Measurements from ENCODE around the gene PDZD2.

The PDZD2 gene

GRCh38 chr5:32131604-32132003 is 492.7 kb downstream of the PDZD2 start:
- no peak overlapping the region for H3K4me3 ChIP-seq (ENCODE audit: low read length, poor library complexity, severe bottlenecking)
- no peak overlapping the region for H3K4me2 ChIP-seq (ENCODE audit: low read depth, low read length, poor library complexity, severe bottlenecking)
- peaks cover 59% of the 10 kb centered on the region for H3K36me3 ChIP-seq (ENCODE audit: insufficient read depth, low read length)
- no peaks in the 10 kb centered on the region for H3K4me1 ChIP-seq (ENCODE audit: insufficient read depth, low read length, poor library complexity, severe bottlenecking)
- peaks cover 11% of the 10 kb centered on the region for H4K20me1 ChIP-seq (ENCODE audit: insufficient read depth, low read length, poor library complexity, severe bottlenecking)
- TF ChIP-seq, protein P1, sequence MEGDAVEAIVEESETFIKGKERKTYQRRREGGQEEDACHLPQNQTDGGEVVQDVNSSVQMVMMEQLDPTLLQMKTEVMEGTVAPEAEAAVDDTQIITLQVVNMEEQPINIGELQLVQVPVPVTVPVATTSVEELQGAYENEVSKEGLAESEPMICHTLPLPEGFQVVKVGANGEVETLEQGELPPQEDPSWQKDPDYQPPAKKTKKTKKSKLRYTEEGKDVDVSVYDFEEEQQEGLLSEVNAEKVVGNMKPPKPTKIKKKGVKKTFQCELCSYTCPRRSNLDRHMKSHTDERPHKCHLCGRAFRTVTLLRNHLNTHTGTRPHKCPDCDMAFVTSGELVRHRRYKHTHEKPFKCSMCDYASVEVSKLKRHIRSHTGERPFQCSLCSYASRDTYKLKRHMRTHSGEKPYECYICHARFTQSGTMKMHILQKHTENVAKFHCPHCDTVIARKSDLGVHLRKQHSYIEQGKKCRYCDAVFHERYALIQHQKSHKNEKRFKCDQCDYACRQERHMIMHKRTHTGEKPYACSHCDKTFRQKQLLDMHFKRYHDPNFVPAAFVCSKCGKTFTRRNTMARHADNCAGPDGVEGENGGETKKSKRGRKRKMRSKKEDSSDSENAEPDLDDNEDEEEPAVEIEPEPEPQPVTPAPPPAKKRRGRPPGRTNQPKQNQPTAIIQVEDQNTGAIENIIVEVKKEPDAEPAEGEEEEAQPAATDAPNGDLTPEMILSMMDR (conservative IDR thresholded peaks at IDR 0.05; ENCODE audit: low read length), result no peak
- TF ChIP-seq EZH2phosphoT487 (IDR thresholded peaks at IDR 0.05; ENCODE audit: borderline replicate concordance), result no peak
- no peak overlapping the region for H2AFZ ChIP-seq (ENCODE audit: low read length)
- H3K27me3 ChIP-seq (ENCODE audit: insufficient read depth, low read length, poor library complexity, severe bottlenecking), result no peaks in the 10 kb centered on the region
- no peak overlapping the region for H3K9ac ChIP-seq (ENCODE audit: low read depth, low read length, poor library complexity, severe bottlenecking)
- H3K79me2 ChIP-seq (ENCODE audit: insufficient read depth, low read length), result peaks cover 29% of the 10 kb centered on the region
- H3K9me2 ChIP-seq (replicated peaks; ENCODE audit: low read depth, low read length), result no peaks in the 10 kb centered on the region
- H3F3A ChIP-seq (ENCODE audit: low read depth), result no peaks in the 10 kb centered on the region
- H3K9me3 ChIP-seq (ENCODE audit: insufficient read depth, low read depth, low read length), result no peaks in the 10 kb centered on the region

GRCh38 chr5:32132757-32133156 is 493.8 kb downstream of the PDZD2 start:
- no peaks in the 10 kb centered on the region for H3K9me3 ChIP-seq (ENCODE audit: insufficient read depth, low read depth, low read length)
- H3F3A ChIP-seq (ENCODE audit: low read depth), result no peaks in the 10 kb centered on the region
- H3K27me3 ChIP-seq (ENCODE audit: insufficient read depth, low read length, poor library complexity, severe bottlenecking), result no peaks in the 10 kb centered on the region
- H3K4me2 ChIP-seq (ENCODE audit: low read depth, low read length, poor library complexity, severe bottlenecking), result no peak overlapping the region
- H3K36me3 ChIP-seq (ENCODE audit: insufficient read depth, low read length), result peaks cover 52% of the 10 kb centered on the region
- H2AFZ ChIP-seq (ENCODE audit: low read length), result no peak overlapping the region
- peaks cover 6% of the 10 kb centered on the region for H4K20me1 ChIP-seq (ENCODE audit: insufficient read depth, low read length, poor library complexity, severe bottlenecking)
- H3K4me3 ChIP-seq (ENCODE audit: low read length, poor library complexity, severe bottlenecking), result no peak overlapping the region
- TF ChIP-seq EZH2phosphoT487 (IDR thresholded peaks at IDR 0.05; ENCODE audit: borderline replicate concordance), result no peak
- TF ChIP-seq, protein P1 (conservative IDR thresholded peaks at IDR 0.05; ENCODE audit: low read length), result no peak
- no peaks in the 10 kb centered on the region for H3K9me2 ChIP-seq (replicated peaks; ENCODE audit: low read depth, low read length)
- no peak overlapping the region for H3K9ac ChIP-seq (ENCODE audit: low read depth, low read length, poor library complexity, severe bottlenecking)
- no peaks in the 10 kb centered on the region for H3K4me1 ChIP-seq (ENCODE audit: insufficient read depth, low read length, poor library complexity, severe bottlenecking)
- peaks cover 27% of the 10 kb centered on the region for H3K79me2 ChIP-seq (ENCODE audit: insufficient read depth, low read length)

- no peak overlapping the region for H3K4me3 ChIP-seq (ENCODE audit: low read length, poor library complexity, severe bottlenecking)
- no peaks in the 10 kb centered on the region for H3K27me3 ChIP-seq (ENCODE audit: insufficient read depth, low read length, poor library complexity, severe bottlenecking)
- TF ChIP-seq EZH2phosphoT487 (IDR thresholded peaks at IDR 0.05; ENCODE audit: borderline replicate concordance), result no peak
- TF ChIP-seq, protein P1 (conservative IDR thresholded peaks at IDR 0.05; ENCODE audit: low read length), result no peak
- no peak overlapping the region for H3K4me2 ChIP-seq (ENCODE audit: low read depth, low read length, poor library complexity, severe bottlenecking)
- H3K36me3 ChIP-seq (ENCODE audit: insufficient read depth, low read length), result peaks cover 36% of the 10 kb centered on the region
- H4K20me1 ChIP-seq (ENCODE audit: insufficient read depth, low read length, poor library complexity, severe bottlenecking), result peaks cover 7% of the 10 kb centered on the region
- no peaks in the 10 kb centered on the region for H3K9me3 ChIP-seq (ENCODE audit: insufficient read depth, low read depth, low read length)
- H3K4me1 ChIP-seq (ENCODE audit: insufficient read depth, low read length, poor library complexity, severe bottlenecking), result no peaks in the 10 kb centered on the region
- H3F3A ChIP-seq (ENCODE audit: low read depth), result no peaks in the 10 kb centered on the region
- H3K9me2 ChIP-seq (replicated peaks; ENCODE audit: low read depth, low read length), result no peaks in the 10 kb centered on the region
- H3K9ac ChIP-seq (ENCODE audit: low read depth, low read length, poor library complexity, severe bottlenecking), result no peak overlapping the region
- H2AFZ ChIP-seq (ENCODE audit: low read length), result no peak overlapping the region
- peaks cover 29% of the 10 kb centered on the region for H3K79me2 ChIP-seq (ENCODE audit: insufficient read depth, low read length)
Measured at GRCh38 chr5:32135086-32135485, 496.2 kb downstream of the PDZD2 start.

Data from Loucy (cell line).